Spleen (tissue), 7 donors: ENCODE results near the gene F8.

Experiments
- CTCF ChIP-seq, 11 experiments: fragments of 200-600 bp in 7 of 11; fragments of 450-650 bp in 4 of 11; sonication (generic) in 4 of 11; IDR thresholded peaks in 8 of 11; conservative IDR thresholded peaks in 3 of 11; 1 replicate in 7 of 11; 2 replicates in 4 of 11; pipeline versions ENCODE4 v1.4.0 to v1.8.0; 2016 to 2021; ENCODE audit warnings: antibody characterized with exemption in 11 of 11, inconsistent platforms in 4 of 11, mild to moderate bottlenecking in 1 of 11
- POLR2A ChIP-seq, 3 donors: fragments of 450-650 bp; IDR thresholded peaks; one replicate each; pipeline ENCODE4 v1.5.1; 2017; ENCODE audit warnings: antibody characterized with exemption in 3 of 3, mild to moderate bottlenecking in 1 of 3
- POLR2AphosphoS5 ChIP-seq, 3 donors: sonication (generic); formaldehyde crosslinking; IDR thresholded peaks; one replicate each; pipeline ENCODE4 v1.5.1; 2017; ENCODE audit warnings: antibody characterized with exemption in 3 of 3
- donor health status: DM: no; HTN: no; CAD: no; lungs with moderate emphysema.
- donor health status: DM: no; HTN: no; CAD: no.
- donor health status: DM: no; HTN: no; CAD: no.

DNA sequence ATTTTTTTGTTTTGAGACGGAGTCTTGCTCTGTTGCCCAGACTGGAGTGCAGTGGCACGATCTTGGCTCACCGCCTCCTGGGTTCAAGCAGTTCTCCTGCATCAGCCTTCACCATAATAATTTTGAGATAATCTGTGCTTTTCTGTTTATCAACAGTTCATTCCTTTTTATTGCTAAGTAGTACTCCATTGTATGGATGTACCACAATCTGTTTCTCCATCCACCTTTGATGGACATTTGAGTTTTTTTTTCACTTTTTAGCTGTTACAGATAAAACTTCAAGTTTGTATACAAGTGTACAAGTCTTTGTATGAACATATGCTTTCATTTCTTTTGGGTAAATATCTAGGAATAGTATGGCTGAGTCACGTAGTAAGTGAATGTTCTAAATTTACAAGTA lies 13.2 kb upstream of the F8 start:
- no peak for TF ChIP-seq POLR2A (IDR thresholded peaks at IDR 0.05)
- TF ChIP-seq CTCF (IDR thresholded peaks at IDR 0.05 in 8 of 11, conservative IDR thresholded peaks at IDR 0.05 in 3 of 11) = no peak
- TF ChIP-seq POLR2AphosphoS5 (IDR thresholded peaks at IDR 0.05) = no peak
